Endothelial cell of umbilical vein (primary cell): ENCODE data around the gene OR5D14. TPM values are rescaled to one million over a fixed set of nuclear protein-coding genes. Genes with fewer than 3 reads are reported as not detected.

Source experiments
- BruUV-seq: library from RNA; stranded (reverse); fragments of 400-500 nt; replicated peaks from 2 replicates; lab custom pipeline; 2021; lab: Mats Ljungman, UMichigan
- CTCF ChIA-PET: fragments of 300-600, 350-600 bp; sonication (Branson Sonifier 250); formaldehyde crosslinking; loops from one replicate; lab custom pipeline; 2021; ENCODE audit warnings: antibody characterized with exemption, inconsistent platforms; lab: Charles Lee
- POLR2A ChIA-PET: fragments of 300-600, 350-600 bp; sonication (Branson Sonifier 250); formaldehyde crosslinking; loops from one replicate; lab custom pipeline; 2021; ENCODE audit warnings: antibody characterized with exemption, inconsistent platforms; lab: Charles Lee
- DNase-seq: peaks from one replicate; pipeline ENCODE4 v3.0.0-alpha.2; 2011; ENCODE audit warnings: low read depth, low spot score
- FAIRE-seq: peaks from 2 replicates; lab custom pipeline; 2011; peaks lifted over from hg19 to GRCh38; lab: Jason Lieb, UNC
- H2AFZ ChIP-seq: 2 replicates; pipeline ENCODE4 v1.6.0; 2012; ENCODE audit warnings: low read depth, low read length, control low read depth, inconsistent platforms
- H3K27ac ChIP-seq: 2 replicates; pipeline ENCODE4 v1.5.1; 2011; ENCODE audit warnings: low read depth, mild to moderate bottlenecking, control low read depth, low read length, moderate library complexity; ENCODE audit not compliant: insufficient read depth
- H3K27me3 ChIP-seq, 2 experiments: 2 replicates each; pipeline versions ENCODE4 v1.6.0 to v1.6.1; 2011; ENCODE audit warnings: low read length in 2 of 2, mixed read lengths in 1 of 2; ENCODE audit not compliant: control insufficient read depth in 2 of 2, insufficient read depth in 2 of 2
- H3K36me3 ChIP-seq, 2 experiments: 2 replicates in 1 of 2; 3 replicates in 1 of 2; pipeline ENCODE4 v1.5.1; 2011; ENCODE audit warnings: low read length in 2 of 2, mild to moderate bottlenecking in 1 of 2, moderate library complexity in 1 of 2; ENCODE audit not compliant: control insufficient read depth in 2 of 2, insufficient read depth in 2 of 2; ENCODE audit errors: extremely low read depth in 1 of 2
- H3K4me1 ChIP-seq: 3 replicates; pipeline ENCODE4 v1.5.1; 2011; ENCODE audit warnings: mild to moderate bottlenecking, low read length; ENCODE audit not compliant: control insufficient read depth, insufficient read depth; ENCODE audit errors: extremely low read depth
- H3K4me2 ChIP-seq: 2 replicates; pipeline ENCODE4 v1.6.1; 2011; ENCODE audit warnings: low read length, control low read depth, mixed read lengths; ENCODE audit not compliant: insufficient read depth
- H3K4me3 ChIP-seq, 3 experiments: fragments of 200-600 bp in 1 of 3; sonication (generic), shearing (Covaris generic) in 1 of 3; replicated peaks in 1 of 3; 2 replicates each; pipeline ENCODE4 v1.5.1; 2011 to 2016; ENCODE audit warnings: control low read depth in 3 of 3, low read length in 3 of 3, mild to moderate bottlenecking in 2 of 3, inconsistent platforms in 1 of 3, low read depth in 1 of 3, moderate library complexity in 1 of 3; ENCODE audit not compliant: insufficient read depth in 1 of 3
- H3K79me2 ChIP-seq: 2 replicates; pipeline ENCODE4 v1.6.0; 2012; ENCODE audit warnings: low read length, inconsistent platforms; ENCODE audit not compliant: control insufficient read depth, insufficient read depth
- H3K9ac ChIP-seq: replicated peaks from 2 replicates; pipeline ENCODE3; 2011; ENCODE audit warnings: low read length, control low read depth; ENCODE audit not compliant: insufficient read depth; ENCODE audit errors: extremely low read depth
- H3K9me1 ChIP-seq: replicated peaks from 3 replicates; pipeline ENCODE4 v1.6.0; 2011; ENCODE audit warnings: mild to moderate bottlenecking, low read length; ENCODE audit not compliant: control insufficient read depth, insufficient read depth; ENCODE audit errors: extremely low read depth
- H3K9me3 ChIP-seq: replicated peaks from 2 replicates; pipeline ENCODE4 v1.5.1; 2012; ENCODE audit warnings: low read length, inconsistent platforms; ENCODE audit not compliant: control insufficient read depth, insufficient read depth
- H4K20me1 ChIP-seq: replicated peaks from 2 replicates; pipeline ENCODE3; 2011; ENCODE audit warnings: mild to moderate bottlenecking, low read length; ENCODE audit not compliant: control insufficient read depth, insufficient read depth; ENCODE audit errors: extremely low read depth
- EZH2 ChIP-seq: IDR thresholded peaks from 2 replicates; pipeline ENCODE4 v1.6.1; 2012; ENCODE audit warnings: borderline replicate concordance, low read depth, mild to moderate bottlenecking, moderate library complexity, low read length, inconsistent platforms; ENCODE audit not compliant: severe bottlenecking
- FOS ChIP-seq: IDR thresholded peaks from 2 replicates; pipeline ENCODE4 v1.6.1; 2011; ENCODE audit warnings: mild to moderate bottlenecking, low read length, moderate library complexity, borderline replicate concordance; ENCODE audit not compliant: insufficient read depth
- GATA2 ChIP-seq: IDR thresholded peaks from 2 replicates; pipeline ENCODE4 v1.7.0; 2011; ENCODE audit warnings: low read depth, mild to moderate bottlenecking, moderate library complexity, mixed read lengths, low read length; ENCODE audit not compliant: insufficient read length, insufficient read depth
- JUN ChIP-seq: IDR thresholded peaks from 2 replicates; pipeline ENCODE4 v1.6.1; 2011; ENCODE audit warnings: borderline replicate concordance, low read depth; ENCODE audit not compliant: insufficient read length, insufficient read depth
- MYC ChIP-seq: IDR thresholded peaks from one replicate; pipeline ENCODE4 v1.6.1; 2011; ENCODE audit warnings: mild to moderate bottlenecking, low read depth, low read length
- POLR2A ChIP-seq: IDR thresholded peaks from 2 replicates; pipeline ENCODE4 v1.6.1; 2012; ENCODE audit warnings: low read depth, mild to moderate bottlenecking, control low read depth, low read length
- POLR2AphosphoS5 ChIP-seq: IDR thresholded peaks from 2 replicates; pipeline ENCODE4 v1.6.1; 2012; ENCODE audit warnings: low read depth, mild to moderate bottlenecking, control low read depth, low read length, moderate library complexity; ENCODE audit not compliant: insufficient read depth
- dilution Hi-C: fragments of 300-500 bp; cut with MboI; formaldehyde crosslinking; loops from one replicate; pipeline ENCODE4 v1.15.0; 2019; ENCODE audit warnings: low sequenced_read_pairs; ENCODE audit not compliant: extremely low pct_ligation_motif_present
- intact Hi-C: fragments of 100-400 bp; cut with micrococcal nuclease; formaldehyde crosslinking; loops from one replicate; pipeline ENCODE4 v1.10.0; 2022
- polyA plus RNA-seq, 4 experiments: library from polyadenylated mRNA; depleted of rRNA in 3 of 4; stranded (reverse) in 3 of 4; unstranded in 1 of 4; fragments of >200 nt; gene quantifications; 2 replicates each; pipeline versions ENCODE4 v1.2.1 to v1.2.3, GENCODE V29; 2011 to 2012; ENCODE audit warnings: missing spikeins in 1 of 4
- total RNA-seq: library from RNA; stranded (reverse); gene quantifications from 2 replicates; pipeline ENCODE4 v1.2.3, GENCODE V29; 2021
- TF ChIP-seq, protein P1 (sequence below): IDR thresholded peaks from 2 replicates; pipeline ENCODE4 v1.6.1; 2011; ENCODE audit not compliant: insufficient read depth, insufficient read length
- TF ChIP-seq, protein P2 (sequence below), 2 donors: IDR thresholded peaks; 1 replicate in 1 of 2; 2 replicates in 1 of 2; pipeline ENCODE4 v1.5.1; 2011; ENCODE audit warnings: low read length in 2 of 2, mild to moderate bottlenecking in 2 of 2, moderate library complexity in 2 of 2, control low read depth in 1 of 2, inconsistent platforms in 1 of 2, low read depth in 1 of 2; ENCODE audit not compliant: insufficient read depth in 1 of 2; ENCODE audit errors: extremely low read depth in 1 of 2

The OR5D14 gene
- total and polyA plus RNA-seq, 2 donors (not counting 3 experiments of a cell fraction or from before 2014, with no cell fraction given): not detected

DNA sequence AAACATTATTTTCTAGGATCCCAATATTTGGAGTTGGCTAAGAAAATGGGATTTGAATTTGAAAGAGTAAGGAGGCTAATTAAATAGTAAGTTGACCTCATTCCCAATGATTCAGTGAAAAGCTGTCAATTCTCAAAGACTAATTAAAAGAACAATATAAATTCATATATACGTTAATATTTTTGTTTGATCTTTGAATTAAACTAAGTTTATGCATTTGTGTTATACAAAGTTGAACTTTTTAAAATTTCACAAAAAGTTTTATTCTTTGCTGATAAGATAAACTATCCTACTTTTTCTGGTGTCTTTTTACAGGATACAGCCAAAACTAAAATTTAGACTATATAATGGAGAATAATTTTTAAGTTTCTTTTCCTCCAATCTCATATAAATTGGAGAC lies 15.7 kb downstream of the OR5D14 start, which contains the start of gene OR5L1:
TSS of gene OR5L1 (plus strand) at position 301 of the 400 bp plus-strand sequence. CDS start 100 bp downstream, outside the sequence.
- dilution Hi-C loops (no loop called here), intact Hi-C loops (no loop called here)
- H3K9me3 ChIP-seq: peaks cover 2% of the 10 kb centered on the region
- no peaks in the 10 kb centered on the region for H3K4me1 ChIP-seq
- no peaks in the 10 kb centered on the region for H3K79me2 ChIP-seq
- ChIA-PET POLR2A (no interaction called here), CTCF (no interaction called here)
- no peak within 1 kb of the TSS for H3K4me2 ChIP-seq
- no peak within 1 kb of the TSS for H3K9ac ChIP-seq
- H3K4me3 ChIP-seq: no peak within 1 kb of the TSS
- H3K27me3 ChIP-seq: no peaks in the 10 kb centered on the region
- H3K9me1 ChIP-seq: no peaks in the 10 kb centered on the region
- DNase-seq (no peak), FAIRE-seq (no peak)
- no peaks in the 10 kb centered on the region for H3K36me3 ChIP-seq
- no peaks in the 10 kb centered on the region for H4K20me1 ChIP-seq
- BruUV-seq: no TSS peak
- H2AFZ ChIP-seq: no peak within 1 kb of the TSS
- no peak within 1 kb of the TSS for H3K27ac ChIP-seq
- no peak for TF ChIP-seq EZH2
- TF ChIP-seq, protein P1, sequence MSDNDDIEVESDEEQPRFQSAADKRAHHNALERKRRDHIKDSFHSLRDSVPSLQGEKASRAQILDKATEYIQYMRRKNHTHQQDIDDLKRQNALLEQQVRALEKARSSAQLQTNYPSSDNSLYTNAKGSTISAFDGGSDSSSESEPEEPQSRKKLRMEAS: no peak
- TF ChIP-seq GATA2: no peak
- TF ChIP-seq POLR2A: no peak
- TF ChIP-seq MYC: no peak
- TF ChIP-seq JUN: no peak
- no peak for TF ChIP-seq FOS
- no peak for TF ChIP-seq POLR2AphosphoS5
- TF ChIP-seq, protein P2, sequence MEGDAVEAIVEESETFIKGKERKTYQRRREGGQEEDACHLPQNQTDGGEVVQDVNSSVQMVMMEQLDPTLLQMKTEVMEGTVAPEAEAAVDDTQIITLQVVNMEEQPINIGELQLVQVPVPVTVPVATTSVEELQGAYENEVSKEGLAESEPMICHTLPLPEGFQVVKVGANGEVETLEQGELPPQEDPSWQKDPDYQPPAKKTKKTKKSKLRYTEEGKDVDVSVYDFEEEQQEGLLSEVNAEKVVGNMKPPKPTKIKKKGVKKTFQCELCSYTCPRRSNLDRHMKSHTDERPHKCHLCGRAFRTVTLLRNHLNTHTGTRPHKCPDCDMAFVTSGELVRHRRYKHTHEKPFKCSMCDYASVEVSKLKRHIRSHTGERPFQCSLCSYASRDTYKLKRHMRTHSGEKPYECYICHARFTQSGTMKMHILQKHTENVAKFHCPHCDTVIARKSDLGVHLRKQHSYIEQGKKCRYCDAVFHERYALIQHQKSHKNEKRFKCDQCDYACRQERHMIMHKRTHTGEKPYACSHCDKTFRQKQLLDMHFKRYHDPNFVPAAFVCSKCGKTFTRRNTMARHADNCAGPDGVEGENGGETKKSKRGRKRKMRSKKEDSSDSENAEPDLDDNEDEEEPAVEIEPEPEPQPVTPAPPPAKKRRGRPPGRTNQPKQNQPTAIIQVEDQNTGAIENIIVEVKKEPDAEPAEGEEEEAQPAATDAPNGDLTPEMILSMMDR (IDR thresholded peaks at IDR 0.05; ENCODE audit: extremely low read depth in 1 of 2, insufficient read depth in 1 of 2, low read depth in 1 of 2, low read length in 2 of 2): no peak
